ENCODE results near the gene SLIT3.

The SLIT3 gene

DNA sequence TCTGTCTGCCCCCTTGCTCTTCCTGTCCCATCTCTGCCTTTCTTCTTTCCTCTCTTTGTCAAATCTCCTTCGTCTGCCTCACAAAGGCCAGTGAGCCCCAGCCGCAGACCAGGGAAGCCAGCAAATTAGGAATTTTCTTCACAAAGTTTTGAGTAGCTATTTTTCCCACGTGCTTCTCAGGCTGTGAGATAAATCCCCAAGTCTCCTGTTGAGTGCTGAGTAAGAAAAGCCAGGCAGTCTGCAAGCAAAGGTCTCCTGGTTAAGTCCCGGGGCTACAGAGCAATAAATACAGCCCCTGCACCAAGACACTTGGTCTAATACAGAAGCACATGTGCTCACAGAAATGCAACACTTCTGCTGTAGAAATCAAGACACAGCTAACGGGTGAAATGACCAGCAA lies 284.9 kb downstream of the SLIT3 start:
- no peak for DNase-seq

DNA sequence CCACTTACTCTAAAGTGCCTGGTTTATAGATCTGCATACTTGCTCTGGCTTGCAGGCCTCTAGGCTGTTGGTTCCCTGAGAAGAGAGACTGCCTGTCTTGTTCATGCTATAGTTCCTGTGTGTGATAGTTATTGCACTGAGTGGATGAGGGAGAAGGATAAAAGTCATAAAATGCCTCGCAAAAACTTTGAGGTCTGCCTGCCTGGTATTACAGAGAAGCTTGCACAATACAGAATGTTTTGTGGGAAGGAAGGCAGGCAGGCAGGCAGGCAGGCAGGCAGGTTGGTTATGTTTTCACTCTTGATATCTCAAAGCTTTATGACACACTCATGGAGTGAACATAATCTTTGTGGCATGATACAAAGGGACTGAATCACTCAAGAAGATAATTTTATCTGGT lies 287.1 kb downstream of the SLIT3 start:
- DNase-seq = no peak

DNA sequence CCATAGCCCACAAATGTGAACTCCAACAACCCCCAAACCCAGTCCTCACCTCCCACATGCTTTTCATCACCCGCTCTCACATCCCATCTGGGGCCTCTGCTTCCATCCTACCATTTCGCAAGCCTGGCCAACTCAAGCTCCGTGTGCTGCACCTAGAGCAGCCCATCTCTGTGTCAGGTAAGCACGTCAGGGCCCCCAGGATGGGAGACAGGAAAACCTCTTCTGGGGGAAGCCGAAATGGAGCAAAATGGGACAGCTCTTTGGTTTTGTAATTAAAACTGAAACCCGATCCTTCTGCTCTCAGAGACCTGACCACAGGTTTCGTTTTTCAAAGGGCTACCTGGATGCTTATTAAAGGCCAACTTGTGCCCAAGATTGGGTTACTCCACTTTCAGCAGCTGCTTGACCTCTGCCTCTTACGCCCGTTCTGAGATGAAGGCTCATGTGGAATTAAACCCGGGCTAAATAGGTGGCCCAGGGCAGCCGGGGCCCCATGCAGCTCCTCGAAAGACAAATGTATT lies 287.7 kb downstream of the SLIT3 start:
- DNase-seq = no peak

DNA sequence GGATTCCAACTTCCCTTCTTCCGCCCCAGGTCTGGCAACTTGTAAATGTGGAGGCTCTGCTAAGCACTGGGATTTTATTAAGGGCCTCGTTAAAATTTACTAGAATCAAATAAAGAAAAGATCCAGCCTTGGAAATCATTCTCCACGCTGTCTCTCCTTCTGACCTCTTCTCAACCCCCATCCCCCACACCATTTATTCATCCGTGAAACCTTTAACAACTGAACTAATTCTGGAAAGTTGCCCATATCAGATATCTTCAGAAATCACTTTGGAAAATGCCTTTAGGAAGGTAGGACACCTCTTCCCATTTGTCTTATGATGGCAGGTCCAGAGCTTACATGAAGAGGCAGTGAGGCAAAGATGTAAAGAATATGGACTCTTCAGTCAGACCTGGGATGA lies 288.5 kb downstream of the SLIT3 start:
- no peak for DNase-seq

DNA sequence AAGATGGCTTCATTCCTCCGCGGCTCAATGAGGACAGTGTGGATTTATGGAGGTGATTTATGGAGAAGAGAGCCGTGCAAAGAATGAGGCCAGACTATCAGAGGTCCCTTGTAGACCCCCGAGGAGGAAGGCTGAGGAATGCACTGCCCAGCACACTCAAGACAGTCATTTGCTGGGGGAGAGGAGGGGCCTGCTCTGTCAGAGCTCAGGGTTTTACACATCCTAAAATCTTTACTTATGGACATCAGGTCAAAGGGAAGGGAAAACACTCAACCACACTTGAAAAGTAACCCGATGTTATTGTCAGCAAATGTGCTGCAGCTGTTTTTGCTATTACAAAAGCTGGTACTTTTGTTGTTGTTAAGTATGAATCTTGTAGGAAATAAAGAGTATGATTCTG lies 289.5 kb downstream of the SLIT3 start:
- DNase-seq = no peak

DNA sequence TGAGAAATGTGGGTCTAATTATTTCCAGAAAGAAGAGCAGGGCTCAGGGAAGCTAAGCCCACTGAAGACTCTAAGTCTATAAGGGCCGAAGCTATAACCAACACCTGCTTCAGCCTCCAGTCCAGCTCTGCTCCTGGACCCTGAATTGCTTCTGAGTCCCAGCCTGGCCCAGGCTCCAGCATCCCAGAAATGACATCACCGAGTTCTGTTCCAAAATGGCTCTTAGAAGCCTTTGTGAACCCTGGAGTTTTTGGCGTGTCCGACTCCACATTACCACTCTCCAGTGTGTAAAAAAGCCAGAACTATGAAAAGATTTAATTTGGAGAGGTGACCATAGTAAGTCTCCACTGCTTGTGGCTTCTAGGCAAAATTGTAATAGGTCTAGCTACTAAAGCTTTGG lies 289.9 kb downstream of the SLIT3 start:
- no peak for DNase-seq

DNA sequence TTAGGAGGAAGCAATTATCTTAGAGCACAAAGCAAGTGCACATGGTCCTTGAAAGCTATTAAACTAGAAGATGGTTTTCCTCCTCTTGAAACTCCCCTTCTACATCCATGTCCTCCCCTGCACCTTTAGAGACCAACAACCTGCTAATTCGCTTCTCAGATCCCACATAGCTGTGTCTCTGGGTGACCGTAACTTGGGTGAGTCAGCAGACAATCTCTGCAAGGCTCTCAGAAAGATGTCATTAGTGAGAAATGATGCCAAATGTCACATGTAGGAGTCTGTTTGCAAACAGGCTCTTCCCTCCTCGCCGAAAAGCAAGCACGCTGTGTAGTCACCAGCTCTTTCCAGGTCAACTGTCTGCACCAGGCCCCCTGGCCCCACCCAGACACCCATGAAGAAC lies 291.8 kb downstream of the SLIT3 start:
- DNase-seq = no peak

DNA sequence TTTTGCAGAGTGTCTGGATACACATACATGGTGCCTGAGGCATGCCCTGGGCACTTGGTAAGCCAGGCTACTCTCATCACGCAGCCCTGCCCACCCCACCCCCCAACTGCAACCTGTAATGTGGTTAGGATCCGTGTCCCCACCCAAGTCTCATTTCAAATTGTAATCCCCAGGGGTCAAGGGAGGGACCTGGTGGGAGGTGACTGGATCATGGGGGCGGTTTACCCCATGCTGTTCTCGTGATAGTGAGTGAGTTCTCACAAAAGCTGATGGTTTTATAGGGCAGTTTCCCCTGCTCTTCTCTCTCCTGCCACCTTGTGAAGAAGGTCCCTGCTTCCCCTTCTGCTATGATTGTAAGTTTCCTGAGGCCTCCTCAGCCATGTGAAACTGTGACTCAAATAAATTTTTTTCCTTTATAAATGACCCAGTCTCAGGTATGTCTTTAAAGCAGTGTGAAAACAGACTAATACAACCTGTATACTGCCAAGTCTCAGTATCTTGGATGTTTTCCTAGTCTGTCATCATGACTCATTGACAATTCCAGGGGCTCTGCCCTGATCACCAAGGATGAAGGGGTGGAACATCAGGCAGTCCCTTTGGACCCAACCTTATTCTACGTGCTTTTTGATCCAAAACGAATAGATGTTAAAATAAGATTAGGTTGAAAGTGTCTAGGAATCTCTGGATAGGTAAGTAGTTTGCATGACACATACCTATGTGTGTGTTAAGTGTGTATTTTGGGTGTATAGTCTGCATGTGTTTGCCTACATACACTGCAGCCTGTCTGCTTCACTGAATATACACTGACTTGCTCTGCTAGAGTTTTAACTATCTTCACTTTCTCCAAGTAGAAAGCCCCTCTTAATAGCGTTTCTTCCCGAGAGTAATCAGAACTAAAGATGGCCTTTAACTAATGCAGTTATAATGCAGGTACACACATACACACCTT lies 293.8 kb downstream of the SLIT3 start:
- no peak for DNase-seq

DNA sequence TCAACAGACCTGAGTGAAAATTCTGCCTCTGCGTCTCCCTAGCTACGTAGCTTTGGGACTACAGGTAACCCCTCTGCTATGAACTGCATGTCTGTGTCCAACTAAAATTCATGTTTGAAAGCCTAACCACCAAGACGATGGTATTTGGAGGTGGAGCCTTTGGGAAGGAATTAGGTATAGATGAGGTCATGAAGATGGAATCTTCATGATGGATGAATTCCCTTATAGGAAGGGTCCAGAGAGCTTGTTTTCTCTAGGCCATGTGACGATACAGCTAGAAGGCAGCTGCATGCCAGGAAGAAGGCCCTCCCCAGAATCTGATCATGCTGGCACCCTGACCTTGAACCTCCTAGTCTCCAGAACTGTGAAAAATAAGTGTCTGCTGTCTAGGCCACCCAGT lies 296.4 kb downstream of the SLIT3 start:
- no peak for DNase-seq

DNA sequence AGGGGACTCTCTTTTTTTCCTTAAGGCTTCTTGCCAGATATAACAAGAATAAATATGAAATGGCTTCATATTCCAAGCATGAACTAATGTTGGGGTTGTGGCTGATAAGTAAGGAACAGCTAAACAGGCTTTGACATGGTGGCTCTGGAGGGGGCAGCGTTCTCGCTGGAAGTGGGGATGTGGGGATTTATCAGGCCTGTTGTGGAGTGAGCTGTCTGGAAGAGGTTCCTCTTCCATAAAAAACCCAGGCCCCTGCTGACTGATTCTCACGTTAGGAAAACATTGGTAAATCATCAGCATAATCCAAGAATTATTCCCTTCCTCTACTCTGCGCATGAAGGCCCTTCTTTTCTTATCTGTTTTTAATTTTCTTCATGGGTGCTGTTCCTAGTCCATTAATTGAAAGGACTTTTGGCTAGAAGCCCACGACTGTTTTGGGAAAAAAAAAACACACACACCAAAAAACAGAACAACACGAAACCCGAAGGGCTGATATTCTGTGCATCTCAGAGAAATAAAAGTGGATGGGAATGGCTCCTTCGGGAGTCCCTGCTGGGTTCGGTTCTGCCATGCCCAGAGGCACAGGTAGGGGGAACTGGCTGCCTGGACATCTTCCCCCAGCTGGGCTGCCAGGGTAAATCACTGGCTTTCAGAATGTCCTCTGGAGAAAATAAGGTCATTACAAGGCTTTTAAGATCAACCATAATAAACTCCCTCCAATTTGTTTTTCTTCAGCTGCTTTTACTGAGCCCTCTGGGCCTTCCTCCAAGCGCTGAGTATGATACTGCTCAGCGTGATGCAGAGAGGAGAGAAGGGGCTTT lies 297.0 kb downstream of the SLIT3 start:
- no peak for DNase-seq

DNA sequence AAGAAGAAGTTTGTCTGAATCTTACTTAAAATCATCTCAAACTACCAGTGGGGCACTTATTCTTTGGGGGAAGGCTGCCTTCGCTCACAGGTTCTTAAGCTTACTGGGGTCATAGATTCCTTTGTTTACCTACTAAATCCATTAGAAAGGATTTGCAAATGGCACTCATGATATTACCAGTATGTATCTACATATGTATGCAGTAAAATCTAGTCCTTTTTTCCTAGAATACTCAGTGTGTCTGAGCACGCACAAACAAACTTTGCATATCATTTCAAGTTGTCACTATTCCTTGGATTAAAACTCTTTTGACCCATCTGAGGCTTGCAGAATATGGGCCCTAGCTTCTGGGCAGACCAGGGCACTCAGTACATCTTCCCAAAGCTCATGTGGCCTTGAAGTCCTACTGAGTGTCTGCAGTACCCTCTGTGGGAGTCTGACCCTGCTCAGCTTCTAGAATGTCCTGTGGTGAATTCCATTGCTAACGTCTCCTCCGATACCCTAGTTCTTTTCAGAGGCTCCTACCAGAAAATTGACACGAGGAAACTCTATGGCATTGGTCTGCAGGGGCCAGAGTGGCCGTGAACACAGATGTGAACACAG lies 297.9 kb downstream of the SLIT3 start:
- no peak for DNase-seq

DNA sequence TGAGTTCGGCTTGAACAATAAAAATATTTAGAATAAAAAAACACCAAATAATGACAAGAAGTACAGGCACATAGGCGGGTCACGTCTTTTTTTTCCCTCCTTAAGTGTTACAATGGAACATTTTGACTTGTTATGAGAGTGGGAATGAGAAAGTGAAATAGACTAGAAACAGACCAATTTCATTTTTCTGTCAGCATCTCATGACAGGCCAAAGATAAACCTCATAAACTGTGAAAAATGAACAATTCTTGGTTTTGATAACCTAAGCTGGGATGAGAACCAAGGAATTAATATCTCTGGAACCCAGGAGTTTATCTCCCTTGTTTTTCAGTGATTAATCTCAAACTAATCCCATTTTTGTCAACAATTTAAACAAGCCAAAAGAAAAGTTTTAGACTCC lies 299.5 kb downstream of the SLIT3 start:
- no peak for DNase-seq

DNA sequence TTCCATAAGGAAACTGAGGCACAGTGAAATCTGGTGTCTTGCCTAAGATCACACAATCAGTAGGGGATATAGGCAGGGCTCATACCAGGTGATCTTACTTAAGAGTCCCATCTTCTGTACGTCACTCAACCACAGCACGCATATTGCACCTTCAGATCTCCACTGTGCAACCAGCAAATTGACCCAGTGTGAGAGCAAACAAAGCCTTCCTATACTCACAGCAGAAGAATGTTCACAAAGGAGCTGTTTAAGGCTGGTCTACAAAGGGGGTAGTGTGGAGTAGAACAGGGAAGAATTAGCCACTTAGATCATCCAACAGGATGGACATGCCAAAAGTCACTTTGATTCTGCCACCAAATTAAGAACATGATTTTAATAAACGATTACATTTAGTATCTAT lies 305.9 kb downstream of the SLIT3 start:
- DNase-seq = no peak

DNA sequence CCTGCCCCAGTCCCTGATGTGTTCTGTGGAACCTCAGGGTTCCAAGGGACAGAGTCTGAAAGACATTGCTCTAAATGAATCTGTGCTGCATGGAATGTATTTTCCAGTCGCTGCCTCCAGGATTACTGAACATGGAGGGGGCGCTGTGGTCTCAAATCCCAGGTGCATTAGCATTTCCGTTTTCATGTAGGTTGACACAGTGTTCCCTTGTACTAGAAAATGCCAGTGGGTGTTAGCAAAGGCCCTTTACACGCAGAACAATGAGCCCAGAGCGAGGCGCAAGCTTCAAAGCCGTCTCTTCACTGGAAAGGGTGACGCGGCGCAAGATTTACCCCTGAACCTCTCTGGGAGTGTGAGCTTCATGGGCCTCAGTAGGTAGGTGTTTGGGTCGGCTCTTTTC lies 308.3 kb downstream of the SLIT3 start:
- no peak for DNase-seq

DNA sequence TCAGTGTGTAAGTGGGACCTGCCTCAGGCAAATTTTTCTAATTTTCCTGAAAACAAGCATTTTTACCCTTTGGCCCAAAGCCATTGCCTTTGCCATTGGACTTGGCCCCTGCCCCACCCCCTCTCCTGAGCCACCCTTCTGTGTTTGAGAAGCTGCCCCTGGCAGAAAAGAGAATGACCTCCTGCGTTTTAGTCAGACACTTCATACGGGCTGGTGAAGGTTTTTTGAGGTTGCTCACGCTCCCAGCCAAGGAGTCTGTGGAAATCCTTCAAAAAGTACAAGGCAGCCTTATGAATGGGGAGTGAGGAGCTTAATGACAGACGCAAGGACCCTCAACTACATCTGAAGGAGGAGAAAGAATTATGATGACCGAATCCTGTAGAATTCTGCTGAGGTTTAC lies 308.9 kb downstream of the SLIT3 start:
- DNase-seq = no peak

DNA sequence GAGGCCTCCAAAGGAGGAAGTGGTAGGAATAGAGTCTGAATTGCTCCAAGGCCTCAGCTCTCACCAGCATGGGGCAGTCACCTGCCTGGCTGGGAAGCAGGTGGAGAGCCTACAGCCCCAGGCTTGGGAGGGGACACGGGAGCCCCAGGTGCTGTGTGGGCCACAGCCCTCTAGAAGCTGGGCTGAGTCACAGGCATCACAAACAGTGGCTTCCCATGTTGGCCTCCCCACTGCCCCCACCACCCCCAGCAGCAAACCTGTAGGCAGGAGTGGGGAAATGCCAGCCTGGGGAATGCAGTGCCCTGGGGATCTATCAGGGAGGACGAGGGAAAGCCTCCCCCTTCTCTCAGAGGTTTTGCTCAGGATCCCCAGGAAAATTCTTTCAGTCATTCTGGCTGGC lies 309.6 kb downstream of the SLIT3 start:
- no peak for DNase-seq

DNA sequence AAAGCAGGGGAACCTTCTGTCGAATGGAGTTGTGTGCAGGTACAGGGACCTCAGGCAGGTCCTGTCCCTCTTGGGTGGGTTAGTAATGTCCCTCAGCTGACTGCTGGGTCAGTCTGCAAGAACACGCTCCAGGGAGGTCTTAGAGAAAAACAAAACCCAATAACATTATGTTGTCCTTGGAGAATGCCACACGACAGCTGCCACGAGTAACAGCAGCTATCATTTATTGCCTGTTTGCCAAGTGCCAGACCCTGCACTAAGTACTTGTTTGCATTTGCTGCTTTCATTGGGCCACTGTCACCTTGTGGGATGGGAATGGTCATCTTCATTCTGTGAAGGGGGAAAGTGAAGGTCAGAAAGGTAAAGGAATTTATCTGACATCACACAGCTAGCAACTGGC lies 310.3 kb downstream of the SLIT3 start:
- DNase-seq = no peak

DNA sequence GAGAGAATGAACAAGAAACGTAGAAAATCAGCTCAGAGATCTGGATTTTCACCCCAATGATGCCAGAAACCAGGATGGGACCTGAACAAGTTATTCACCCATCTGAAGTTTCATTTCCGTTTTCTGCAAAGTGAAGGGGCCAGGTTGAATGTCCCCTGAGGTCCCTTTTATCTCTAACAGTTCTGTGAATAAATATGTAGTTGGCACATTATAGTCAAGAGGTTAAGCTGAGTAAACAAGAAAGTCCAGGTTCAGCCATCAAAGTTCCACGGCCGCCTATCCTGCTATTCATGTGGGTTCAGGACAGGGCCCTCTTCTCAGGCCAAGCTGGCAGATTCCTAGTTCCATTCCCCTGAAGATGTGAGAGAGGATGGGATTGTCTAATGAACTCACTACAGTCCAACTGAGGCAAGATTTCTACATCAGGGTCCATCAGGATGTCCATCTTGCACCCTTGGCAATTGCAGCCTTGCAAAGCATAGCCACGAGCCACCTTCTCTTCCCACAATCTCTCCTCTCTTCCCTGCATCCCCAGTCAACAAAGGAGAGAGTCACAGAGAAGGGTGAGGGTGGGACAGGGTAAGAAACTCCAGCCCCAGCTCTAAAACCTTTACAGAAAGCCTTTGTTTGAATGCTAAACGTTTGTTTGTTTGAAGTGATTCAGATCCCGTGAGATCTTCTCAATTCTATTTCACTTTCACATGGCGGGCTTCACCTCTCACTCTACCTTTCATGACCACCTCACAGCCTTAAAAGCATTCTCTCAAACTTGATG lies 311.0 kb downstream of the SLIT3 start:
- no peak for DNase-seq

DNA sequence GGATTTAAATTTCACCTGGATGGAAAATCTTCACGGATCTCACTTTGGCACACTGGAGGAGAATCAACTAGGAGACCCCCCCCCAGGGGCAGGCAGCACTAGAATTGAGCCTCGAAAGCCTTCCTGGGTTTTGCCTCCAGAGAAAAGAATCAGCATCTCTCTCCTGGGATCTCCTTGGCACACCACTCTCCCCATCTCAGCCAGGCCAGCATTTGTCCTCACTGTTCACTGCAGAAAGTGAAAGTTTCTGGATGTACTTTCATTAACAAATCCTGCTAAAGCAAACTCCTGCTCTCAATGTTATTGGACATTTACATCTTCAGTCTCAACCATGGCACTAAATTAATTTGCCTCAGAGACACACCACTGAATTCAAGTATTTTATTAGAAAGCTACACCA lies 312.2 kb downstream of the SLIT3 start:
- no peak for DNase-seq

DNA sequence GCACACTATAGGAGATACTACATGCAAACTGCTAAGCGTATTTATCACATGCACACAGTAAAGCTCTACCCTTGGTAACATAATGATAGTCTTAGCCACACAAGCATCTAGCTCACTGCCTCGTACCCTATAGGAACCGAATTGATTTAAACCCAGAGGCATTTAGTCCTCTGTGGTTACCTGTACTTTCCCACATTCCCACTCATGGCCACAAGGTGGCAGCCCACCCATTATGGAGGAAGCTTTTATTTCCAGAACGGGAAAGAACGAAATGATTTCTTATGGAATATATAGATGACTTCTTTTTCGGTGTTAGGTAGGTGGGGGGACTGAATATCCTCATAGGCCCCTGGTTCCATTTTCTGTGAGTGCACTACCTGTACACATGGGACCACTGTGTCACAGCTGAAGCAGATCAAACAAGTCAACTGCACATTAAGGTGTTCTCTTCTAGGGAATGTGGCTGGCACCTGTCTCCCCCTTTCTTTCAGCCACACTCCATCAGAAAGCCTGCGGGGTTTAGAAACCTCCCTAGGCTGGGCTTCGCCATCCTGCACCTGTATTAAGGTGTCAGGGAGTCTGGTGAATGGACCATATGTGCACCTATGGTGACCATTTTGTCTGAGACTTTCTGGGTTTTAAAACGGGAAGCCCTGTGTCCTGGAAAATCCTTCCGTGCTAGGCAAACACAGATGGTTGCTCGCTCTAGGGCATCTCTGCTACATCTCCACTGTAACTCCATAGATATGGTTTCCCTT lies 313.2 kb downstream of the SLIT3 start:
- no peak for DNase-seq

DNA sequence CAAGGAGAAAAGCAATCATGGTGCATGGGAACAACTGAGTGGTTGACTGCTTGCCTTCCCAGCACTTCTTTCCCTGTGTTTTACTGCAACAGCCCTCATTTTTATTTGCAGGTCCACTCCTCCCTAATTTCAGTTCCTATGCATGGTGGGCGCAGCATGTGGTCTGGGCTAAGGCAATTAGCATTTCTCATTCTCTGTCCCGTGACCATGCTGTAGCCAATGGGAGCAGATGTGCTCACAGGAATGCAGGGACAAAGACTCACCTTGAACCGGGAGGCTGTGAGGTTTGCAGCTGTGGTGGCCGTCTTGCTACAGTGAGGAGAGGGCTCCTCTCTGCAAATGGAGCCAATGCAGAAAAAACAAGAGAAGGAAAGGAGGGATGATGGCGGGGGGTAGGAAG lies 315.5 kb downstream of the SLIT3 start:
- DNase-seq = no peak

DNA sequence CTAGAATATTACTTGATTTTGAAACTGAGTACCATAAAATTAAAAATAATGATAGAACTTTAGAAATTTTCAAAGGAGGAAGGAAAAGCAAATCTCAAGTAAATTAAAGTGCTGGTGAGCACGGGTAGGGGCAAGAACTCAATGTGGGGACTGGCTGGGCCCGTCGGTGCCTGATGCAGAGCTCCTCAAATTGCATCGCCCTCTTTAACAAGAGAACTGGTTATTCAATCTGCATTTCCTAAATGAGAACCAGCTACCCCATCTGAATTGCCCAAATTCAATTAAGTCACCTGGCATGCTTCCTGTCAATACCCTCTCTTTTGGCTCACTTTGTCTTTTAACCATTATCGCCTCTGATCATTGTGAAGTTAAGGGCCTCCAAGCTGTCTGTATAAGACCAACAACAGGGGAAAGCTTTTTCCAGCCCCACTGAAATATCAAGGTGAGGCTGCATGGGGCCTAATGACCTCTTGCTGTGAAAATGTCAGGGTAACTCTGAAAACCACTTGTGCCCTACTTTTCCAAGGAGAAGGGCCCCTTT lies 316.7 kb downstream of the SLIT3 start:
- DNase-seq = no peak

Data from GF-D8 (cell line).